Measurements from ENCODE around the gene GGT7.

DNA sequence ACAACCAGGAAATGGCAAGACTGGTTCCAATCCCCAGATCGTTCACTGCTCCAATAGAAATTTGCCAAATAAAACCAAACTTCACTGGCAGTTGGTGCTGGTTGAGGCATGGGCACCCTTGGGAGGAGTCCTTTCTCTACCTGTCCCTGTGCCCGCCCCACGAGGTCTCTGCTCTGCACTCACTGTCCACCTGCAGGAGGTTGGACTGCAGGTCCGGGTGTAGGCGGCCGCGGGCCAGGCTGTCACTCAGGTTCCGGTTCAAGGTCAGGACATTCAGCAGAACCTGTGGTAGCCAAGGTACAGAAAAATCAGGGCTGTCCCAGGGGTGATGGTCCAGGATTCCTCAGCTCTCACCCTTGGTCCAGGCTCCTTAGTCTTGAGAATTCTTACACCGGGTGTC lies 22.9 kb downstream of the GGT7 start:
- TF ChIP-seq HNF4A (conservative IDR thresholded peaks at IDR 0.05): no peak
- TF ChIP-seq, protein P1, sequence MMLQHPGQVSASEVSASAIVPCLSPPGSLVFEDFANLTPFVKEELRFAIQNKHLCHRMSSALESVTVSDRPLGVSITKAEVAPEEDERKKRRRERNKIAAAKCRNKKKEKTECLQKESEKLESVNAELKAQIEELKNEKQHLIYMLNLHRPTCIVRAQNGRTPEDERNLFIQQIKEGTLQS (IDR thresholded peaks at IDR 0.05): no peak
- no peak for TF ChIP-seq EGR1 (IDR thresholded peaks at IDR 0.05; ENCODE audit: low read depth in 2 of 2)
- TF ChIP-seq, protein P2, sequence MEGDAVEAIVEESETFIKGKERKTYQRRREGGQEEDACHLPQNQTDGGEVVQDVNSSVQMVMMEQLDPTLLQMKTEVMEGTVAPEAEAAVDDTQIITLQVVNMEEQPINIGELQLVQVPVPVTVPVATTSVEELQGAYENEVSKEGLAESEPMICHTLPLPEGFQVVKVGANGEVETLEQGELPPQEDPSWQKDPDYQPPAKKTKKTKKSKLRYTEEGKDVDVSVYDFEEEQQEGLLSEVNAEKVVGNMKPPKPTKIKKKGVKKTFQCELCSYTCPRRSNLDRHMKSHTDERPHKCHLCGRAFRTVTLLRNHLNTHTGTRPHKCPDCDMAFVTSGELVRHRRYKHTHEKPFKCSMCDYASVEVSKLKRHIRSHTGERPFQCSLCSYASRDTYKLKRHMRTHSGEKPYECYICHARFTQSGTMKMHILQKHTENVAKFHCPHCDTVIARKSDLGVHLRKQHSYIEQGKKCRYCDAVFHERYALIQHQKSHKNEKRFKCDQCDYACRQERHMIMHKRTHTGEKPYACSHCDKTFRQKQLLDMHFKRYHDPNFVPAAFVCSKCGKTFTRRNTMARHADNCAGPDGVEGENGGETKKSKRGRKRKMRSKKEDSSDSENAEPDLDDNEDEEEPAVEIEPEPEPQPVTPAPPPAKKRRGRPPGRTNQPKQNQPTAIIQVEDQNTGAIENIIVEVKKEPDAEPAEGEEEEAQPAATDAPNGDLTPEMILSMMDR (IDR thresholded peaks at IDR 0.05; ENCODE audit: low read depth, low read length, missing input control): no peak
- no peak for TF ChIP-seq SP1 (IDR thresholded peaks at IDR 0.05)
- no peak for TF ChIP-seq RAD21 (IDR thresholded peaks at IDR 0.05)

All from liver (tissue), 3 donors.